ENCODE results near the gene KLK1. TPM values are rescaled to one million over a fixed set of nuclear protein-coding genes. Genes with fewer than 3 reads are reported as not detected.

The KLK1 gene
- total and polyA plus RNA-seq, 10 of the 15 experiments (the other 5 are each of a cell fraction or from before 2014, with no cell fraction given) = 3.4 to 27.5 (median 20.2) TPM

- TF ChIP-seq TCF7 (IDR thresholded peaks at IDR 0.05; ENCODE audit: borderline replicate concordance) = no peak
- peak; percentile 72; the same call in 1 of the 2 replicates for TF ChIP-seq POLR2AphosphoS5 (IDR thresholded peaks at IDR 0.05; ENCODE audit: low read length)
- TF ChIP-seq POU2F2 (IDR thresholded peaks at IDR 0.05; ENCODE audit: borderline replicate concordance, low read depth, low read length) = no peak
- 0 out of 2 replicates have a peak, but pooled peaks have one; percentile 29 for TF ChIP-seq TAF1 (IDR thresholded peaks at IDR 0.05; ENCODE audit: borderline replicate concordance, low read depth, low read length)
- 0 out of 2 replicates have a peak, but pooled peaks have one; percentile 40 for TF ChIP-seq YY1 (IDR thresholded peaks at IDR 0.05; ENCODE audit: low read depth, low read length)
- TF ChIP-seq KDM1A (IDR thresholded peaks at IDR 0.05; ENCODE audit: borderline replicate concordance) = no peak
- TF ChIP-seq HDAC6 (IDR thresholded peaks at IDR 0.05; ENCODE audit: unreplicated experiment) = peak; percentile 81
- TF ChIP-seq CREB1 (IDR thresholded peaks at IDR 0.05; ENCODE audit: low read depth) = peak; percentile 87
- TF ChIP-seq FOXM1 (IDR thresholded peaks at IDR 0.05; ENCODE audit: low read depth, low read length) = no peak
- 0 out of 2 replicates have a peak, but pooled peaks have one; percentile 15 for TF ChIP-seq NKRF (conservative IDR thresholded peaks at IDR 0.05)
- peak in 1 of 2 experiments; percentile 56; a peak in 1 of 3 replicates for TF ChIP-seq EGR1 (IDR thresholded peaks at IDR 0.05; ENCODE audit: borderline replicate concordance in 1 of 2, low read depth in 2 of 2, low read length in 2 of 2)
- no peak for TF ChIP-seq RAD21 (IDR thresholded peaks at IDR 0.05; ENCODE audit: insufficient read depth, low read depth, low read length)
- 0 out of 4 replicates have a peak, but pooled peaks of 1 of the 2 experiments have one; percentile 4 for TF ChIP-seq SRF (IDR thresholded peaks at IDR 0.05; ENCODE audit: low read depth in 2 of 2, low read length in 2 of 2)
- no peak for TF ChIP-seq ZNF24 (IDR thresholded peaks at IDR 0.05)
- TF ChIP-seq DPF2 (IDR thresholded peaks at IDR 0.05) = peak; percentile 59; the same call in 1 of the 2 replicates
- TF ChIP-seq HDGF (IDR thresholded peaks at IDR 0.05) = peak; percentile 33; the same call in 1 of the 2 replicates
- TF ChIP-seq LARP7 (IDR thresholded peaks at IDR 0.05) = peak; percentile 72
- peak; percentile 81 for TF ChIP-seq ZNF687 (IDR thresholded peaks at IDR 0.05)
Measured at GRCh38 chr19:50835785-50836542, 12.4 kb upstream of the KLK1 start (continued).
